RWPE1 (cell line): ENCODE results near the gene TINCR.

Experiments used
- CTCF ChIA-PET: fragments of 350-600 bp; sonication (Branson Sonifier 250); formaldehyde crosslinking; extraction: SDS; loops from one replicate; lab custom pipeline; 2021; lab: Yijun Ruan, JAX
- POLR2A ChIA-PET: fragments of 400-600 bp; formaldehyde crosslinking; extraction: SDS; loops from one replicate; lab custom pipeline; 2020; ENCODE audit warnings: antibody characterized with exemption; ENCODE audit not compliant: low non-redundant PET; lab: Yijun Ruan, JAX
- DNase-seq: peaks from one replicate; pipeline ENCODE4 v3.0.0; 2012; ENCODE audit warnings: low spot score
- H3K27ac ChIP-seq: fragments of 450-650 bp; 2 replicates; pipeline ENCODE4 v1.5.1; 2017
- TF ChIP-seq, protein P1 (sequence below): fragments of 450-650 bp; conservative IDR thresholded peaks from 2 replicates; pipeline ENCODE4 v1.5.1; 2017; ENCODE audit warnings: low read depth, mild to moderate bottlenecking

TINCR gene

DNA sequence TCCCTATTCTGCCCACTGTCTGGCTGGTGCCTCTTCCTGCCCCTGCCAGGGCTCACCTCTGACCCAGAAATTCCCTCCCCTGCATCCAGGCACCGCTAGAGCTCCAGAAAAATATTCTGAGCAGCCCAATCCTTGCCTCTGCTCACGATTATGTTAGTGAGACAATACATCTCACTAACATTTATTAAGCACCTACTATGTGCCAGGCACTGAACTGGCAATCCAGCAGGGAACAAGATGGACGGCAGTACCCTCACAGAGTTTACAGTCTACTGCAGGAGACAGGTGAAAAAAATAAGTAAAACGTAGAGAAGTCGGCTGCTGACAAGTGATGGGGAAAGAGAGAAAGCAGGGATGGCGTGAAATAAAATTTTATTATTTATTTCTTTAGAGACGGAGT, 5.5 kb downstream of the TINCR start:
- POLR2A ChIA-PET, result no interaction called here
- H3K27ac ChIP-seq, result no peak overlapping the region
- CTCF ChIA-PET, result interaction anchor here (0.7 kb wide), 1 partner anchor 230 kb away, joined by 3 read pairs; no protein-coding TSS in a partner anchor
- TF ChIP-seq, protein P1, sequence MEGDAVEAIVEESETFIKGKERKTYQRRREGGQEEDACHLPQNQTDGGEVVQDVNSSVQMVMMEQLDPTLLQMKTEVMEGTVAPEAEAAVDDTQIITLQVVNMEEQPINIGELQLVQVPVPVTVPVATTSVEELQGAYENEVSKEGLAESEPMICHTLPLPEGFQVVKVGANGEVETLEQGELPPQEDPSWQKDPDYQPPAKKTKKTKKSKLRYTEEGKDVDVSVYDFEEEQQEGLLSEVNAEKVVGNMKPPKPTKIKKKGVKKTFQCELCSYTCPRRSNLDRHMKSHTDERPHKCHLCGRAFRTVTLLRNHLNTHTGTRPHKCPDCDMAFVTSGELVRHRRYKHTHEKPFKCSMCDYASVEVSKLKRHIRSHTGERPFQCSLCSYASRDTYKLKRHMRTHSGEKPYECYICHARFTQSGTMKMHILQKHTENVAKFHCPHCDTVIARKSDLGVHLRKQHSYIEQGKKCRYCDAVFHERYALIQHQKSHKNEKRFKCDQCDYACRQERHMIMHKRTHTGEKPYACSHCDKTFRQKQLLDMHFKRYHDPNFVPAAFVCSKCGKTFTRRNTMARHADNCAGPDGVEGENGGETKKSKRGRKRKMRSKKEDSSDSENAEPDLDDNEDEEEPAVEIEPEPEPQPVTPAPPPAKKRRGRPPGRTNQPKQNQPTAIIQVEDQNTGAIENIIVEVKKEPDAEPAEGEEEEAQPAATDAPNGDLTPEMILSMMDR, result no peak
- DNase-seq, result no peak

DNA sequence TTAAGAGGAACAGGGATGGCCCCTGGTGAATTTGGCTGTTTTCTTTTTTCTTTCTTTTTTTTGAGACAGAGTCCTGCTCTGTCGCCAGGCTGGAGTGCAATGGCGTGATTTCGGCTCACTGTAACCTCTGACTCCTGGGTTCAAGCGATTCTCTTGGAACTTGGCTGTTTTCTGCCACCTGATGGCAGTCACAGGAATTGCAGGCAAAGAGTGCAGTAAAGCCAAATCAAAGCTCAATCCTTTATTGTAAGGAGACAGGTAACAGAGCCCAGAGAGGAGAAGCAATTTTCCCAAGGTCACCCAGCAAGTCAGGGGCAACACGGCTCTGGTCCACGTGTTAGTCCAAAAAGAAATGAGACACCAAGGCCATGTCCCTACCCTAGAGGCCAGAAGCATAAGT, 6.2 kb downstream of the TINCR start:
- DNase-seq, result no peak
- no peak overlapping the region for H3K27ac ChIP-seq
- POLR2A ChIA-PET, result interaction anchor here (0.5 kb wide), 1 partner anchor 20 kb away, joined by 4 read pairs; no protein-coding TSS in a partner anchor
- TF ChIP-seq, protein P1, result no peak; the same call in 1 of the 2 replicates
- CTCF ChIA-PET, result interaction anchor here (0.7 to 0.8 kb wide), 3 partner anchors 21 to 230 kb away, joined by 3 to 7 read pairs (median 3); no protein-coding TSS in a partner anchor

DNA sequence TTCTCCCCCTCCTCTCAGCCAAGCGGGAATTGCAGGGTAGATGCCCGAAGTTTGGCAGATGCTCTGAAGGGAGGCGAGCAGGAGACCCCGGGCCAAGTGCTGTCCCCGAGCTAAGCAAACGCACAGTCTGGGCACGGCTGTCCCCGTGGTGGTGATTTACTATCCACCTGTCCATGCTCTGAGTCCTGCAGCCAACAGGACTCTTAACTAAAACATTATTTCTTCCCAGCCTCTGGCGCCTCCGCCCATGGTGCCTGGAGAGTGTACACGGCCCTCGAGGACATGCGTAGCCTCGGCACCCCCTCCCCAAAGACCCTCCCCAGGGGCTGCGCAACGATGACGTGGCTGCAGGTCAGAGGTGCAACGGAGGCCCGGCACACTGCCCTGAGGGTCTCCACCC, 7.6 kb downstream of the TINCR start:
- ChIA-PET POLR2A (no interaction called here), CTCF (interaction anchor here (1.4 kb wide), 1 partner anchor 12 kb away, joined by 3 read pairs; no protein-coding TSS in a partner anchor)
- no peak for DNase-seq
- no peak overlapping the region for H3K27ac ChIP-seq
- TF ChIP-seq, protein P1, result no peak

DNA sequence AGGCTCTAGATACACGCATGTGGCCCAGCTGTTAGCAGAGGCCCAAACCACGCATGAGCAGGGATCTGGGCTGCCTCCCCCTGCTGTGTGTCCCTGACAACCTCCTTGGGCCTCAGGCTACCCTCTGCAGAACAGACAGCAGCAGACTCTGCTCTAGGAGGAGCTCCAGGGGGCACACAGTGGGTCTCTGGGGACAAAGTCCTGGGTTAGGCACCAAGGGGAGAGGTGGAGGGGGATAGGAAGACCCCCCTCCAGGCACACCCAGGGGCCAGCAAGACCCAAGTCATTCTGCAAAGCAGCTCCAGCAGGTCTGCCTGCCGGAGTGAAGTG, 8.0 kb downstream of the TINCR start:
- no peak for DNase-seq
- ChIA-PET POLR2A (no interaction called here), CTCF (interaction anchor here (1.4 kb wide), 1 partner anchor 12 kb away, joined by 3 read pairs; no protein-coding TSS in a partner anchor)
- TF ChIP-seq, protein P1, result no peak
- no peak overlapping the region for H3K27ac ChIP-seq

DNA sequence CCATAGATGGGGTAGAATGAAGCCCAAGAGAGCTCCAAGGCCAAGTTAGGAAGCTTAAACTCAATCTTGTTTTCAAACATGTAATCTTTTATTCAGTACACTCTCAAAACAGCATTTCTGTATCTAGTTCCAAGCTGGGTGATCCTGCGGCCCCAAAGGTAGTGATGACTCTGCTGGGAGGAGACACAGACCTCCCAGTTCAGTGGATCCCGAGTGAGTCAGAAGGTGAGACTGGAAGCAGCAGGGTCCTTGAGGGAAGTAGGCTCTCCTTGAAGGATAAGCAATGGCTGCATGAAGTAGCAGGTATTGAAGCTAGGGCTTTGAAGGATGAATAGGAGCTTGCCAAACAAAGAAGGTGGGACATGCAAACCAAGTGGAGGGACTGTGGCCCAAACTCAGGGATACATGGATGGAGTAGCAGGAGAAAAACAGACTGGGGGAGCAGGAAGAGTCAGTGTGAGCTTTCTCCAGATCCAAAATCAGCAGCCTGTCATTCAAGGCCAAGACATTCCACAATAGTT, 9.6 kb downstream of the TINCR start:
- POLR2A ChIA-PET, result no interaction called here
- peak; percentile 73 for DNase-seq
- CTCF ChIA-PET, result interaction anchor here (0.6 to 1.6 kb wide), 5 partner anchors 10 to 411 kb away, joined by 3 to 10 read pairs (median 4); no protein-coding TSS in a partner anchor
- H3K27ac ChIP-seq, result peak overlapping the region; percentile 67
- TF ChIP-seq, protein P1, result no peak

DNA sequence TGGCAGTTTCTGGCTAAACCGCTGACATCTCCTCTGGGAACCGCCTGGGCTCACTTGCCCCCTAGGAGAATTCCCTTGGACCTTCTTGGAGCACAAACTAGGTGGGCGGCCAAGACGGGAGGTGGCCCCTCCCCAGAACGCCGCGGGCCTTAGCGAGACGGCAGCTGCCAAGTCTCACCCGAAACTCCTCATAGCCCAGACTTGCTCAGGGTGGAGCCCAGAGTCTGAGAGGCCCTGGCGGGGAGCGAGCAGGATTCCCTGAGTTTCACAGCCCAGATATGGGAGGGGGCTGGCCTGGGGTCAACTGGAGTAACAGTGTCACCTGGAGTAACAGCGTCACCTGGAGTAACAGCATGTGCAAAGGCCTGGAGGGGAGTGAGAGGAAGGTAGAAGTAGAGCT, 10.1 kb downstream of the TINCR start:
- POLR2A ChIA-PET, result no interaction called here
- CTCF ChIA-PET, result interaction anchor here (0.6 to 1.6 kb wide), 4 partner anchors 15 to 411 kb away, joined by 3 to 10 read pairs (median 4); no protein-coding TSS in a partner anchor
- TF ChIP-seq, protein P1, result no peak
- H3K27ac ChIP-seq, result peak overlapping the region; percentile 67
- peak; percentile 44 for DNase-seq
